ENCODE measurements around the gene ULBP2.

DNA sequence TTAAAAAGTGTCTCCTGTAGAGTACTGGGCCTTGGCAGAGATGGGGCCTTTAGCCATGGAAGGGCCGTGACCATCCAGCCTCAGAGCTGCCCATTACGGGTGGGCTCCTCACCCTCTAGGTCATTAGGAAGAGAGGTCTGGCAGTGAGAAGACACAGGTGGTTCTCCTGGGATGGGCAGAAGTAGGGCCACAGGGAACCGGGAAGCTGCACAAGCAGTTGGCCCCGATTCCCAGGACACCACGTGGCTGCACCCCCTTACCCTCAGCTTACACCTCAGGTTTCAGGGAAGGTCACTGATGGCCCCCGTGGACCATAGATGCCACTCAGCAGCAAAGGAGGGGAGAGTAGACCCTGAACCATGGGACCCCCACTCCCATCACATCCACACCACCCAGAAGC, 20.5 kb upstream of the ULBP2 start:
- TF ChIP-seq, protein P1, sequence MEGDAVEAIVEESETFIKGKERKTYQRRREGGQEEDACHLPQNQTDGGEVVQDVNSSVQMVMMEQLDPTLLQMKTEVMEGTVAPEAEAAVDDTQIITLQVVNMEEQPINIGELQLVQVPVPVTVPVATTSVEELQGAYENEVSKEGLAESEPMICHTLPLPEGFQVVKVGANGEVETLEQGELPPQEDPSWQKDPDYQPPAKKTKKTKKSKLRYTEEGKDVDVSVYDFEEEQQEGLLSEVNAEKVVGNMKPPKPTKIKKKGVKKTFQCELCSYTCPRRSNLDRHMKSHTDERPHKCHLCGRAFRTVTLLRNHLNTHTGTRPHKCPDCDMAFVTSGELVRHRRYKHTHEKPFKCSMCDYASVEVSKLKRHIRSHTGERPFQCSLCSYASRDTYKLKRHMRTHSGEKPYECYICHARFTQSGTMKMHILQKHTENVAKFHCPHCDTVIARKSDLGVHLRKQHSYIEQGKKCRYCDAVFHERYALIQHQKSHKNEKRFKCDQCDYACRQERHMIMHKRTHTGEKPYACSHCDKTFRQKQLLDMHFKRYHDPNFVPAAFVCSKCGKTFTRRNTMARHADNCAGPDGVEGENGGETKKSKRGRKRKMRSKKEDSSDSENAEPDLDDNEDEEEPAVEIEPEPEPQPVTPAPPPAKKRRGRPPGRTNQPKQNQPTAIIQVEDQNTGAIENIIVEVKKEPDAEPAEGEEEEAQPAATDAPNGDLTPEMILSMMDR (optimal IDR thresholded peaks at IDR 0.05 in 1 of 3, IDR thresholded peaks at IDR 0.05 in 1 of 3, conservative IDR thresholded peaks at IDR 0.05 in 1 of 3; ENCODE audit: extremely low read depth in 1 of 3, insufficient read depth in 2 of 3, low read length in 3 of 3) = no peak
- TF ChIP-seq EZH2 (IDR thresholded peaks at IDR 0.05; ENCODE audit: low read length) = no peak

Measured in keratinocyte (primary cell).